Stimulated activated CD4-positive, alpha-beta T cell treated with anti-CD3 and anti-CD28 coated beads, TNF-alpha, amount 100 ng/mL, for 4 hours (primary cell): ENCODE measurements around the gene PIR.

Experiments
- DNase-seq, 3 experiments: peaks; one replicate each; pipeline ENCODE4 v3.0.0-alpha.2; 2020; ENCODE audit warnings: low read depth in 3 of 3

The PIR gene

GRCh38 chrX:15349046-15349445, 144.1 kb downstream of the PIR start:
- no peak for DNase-seq

DNA sequence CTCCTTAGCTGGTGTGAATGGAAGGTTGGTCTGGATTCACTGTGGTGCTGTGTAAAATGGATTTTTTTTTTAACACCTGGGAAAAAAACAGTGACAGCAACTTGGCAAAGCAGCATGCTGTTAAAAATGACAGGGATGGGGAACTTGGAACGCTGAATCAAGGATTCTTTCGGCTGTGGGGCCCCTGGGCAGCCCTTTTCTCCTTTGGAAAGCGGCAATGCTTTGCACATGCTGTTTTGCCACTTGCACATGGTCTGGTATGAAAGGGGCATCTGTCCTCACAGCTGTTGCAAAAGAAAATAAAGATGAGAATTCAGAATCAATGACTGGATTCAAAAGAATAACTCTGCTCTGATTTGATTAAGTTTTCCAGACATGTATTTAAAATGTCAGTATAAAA, 147.2 kb downstream of the PIR start:
- no peak for DNase-seq

DNA sequence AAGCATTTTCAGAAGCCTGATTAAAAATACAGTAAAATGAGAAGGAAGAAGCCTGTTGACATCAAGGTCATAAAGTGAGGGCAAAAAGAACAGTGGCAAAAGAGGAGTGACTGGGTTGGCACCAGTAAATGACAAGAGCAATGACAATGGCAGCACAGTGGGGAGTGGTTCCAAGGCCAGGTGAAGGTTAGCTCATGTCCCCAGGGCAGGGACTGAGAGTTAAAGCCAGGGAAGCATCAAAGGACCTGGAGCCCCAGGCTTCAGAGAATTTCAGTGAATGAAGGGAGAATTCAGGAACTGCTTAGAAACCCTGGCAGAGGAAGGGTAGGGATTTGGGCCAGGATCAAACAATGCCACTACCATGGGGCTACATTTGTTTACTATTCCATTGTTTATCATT, 149.0 kb downstream of the PIR start:
- DNase-seq, result no peak

DNA sequence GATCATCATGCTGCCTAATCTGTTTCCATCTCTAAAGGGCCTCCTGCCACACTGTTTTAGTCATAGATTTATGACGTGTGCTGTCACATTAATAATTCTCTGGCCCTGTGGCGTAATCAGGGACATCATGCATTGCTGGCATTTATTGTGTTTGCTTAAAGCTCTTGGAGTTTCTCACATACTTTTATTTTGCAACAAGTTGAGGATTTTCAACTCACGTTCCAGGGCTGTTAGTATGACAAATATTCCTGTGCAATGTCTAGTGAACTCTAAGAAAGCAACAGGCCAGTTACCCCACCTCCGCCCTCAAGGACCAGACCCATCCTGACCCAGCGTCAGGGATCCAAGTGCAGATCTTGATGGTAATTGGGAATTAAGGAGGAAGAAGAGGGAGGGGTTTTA, 150.1 kb downstream of the PIR start:
- no peak for DNase-seq

- no peak for DNase-seq
Measured at GRCh38 chrX:15340867-15341266, 152.3 kb downstream of the PIR start.

- DNase-seq, result no peak
Measured at GRCh38 chrX:15336023-15336413, 157.1 kb downstream of the PIR start.

DNA sequence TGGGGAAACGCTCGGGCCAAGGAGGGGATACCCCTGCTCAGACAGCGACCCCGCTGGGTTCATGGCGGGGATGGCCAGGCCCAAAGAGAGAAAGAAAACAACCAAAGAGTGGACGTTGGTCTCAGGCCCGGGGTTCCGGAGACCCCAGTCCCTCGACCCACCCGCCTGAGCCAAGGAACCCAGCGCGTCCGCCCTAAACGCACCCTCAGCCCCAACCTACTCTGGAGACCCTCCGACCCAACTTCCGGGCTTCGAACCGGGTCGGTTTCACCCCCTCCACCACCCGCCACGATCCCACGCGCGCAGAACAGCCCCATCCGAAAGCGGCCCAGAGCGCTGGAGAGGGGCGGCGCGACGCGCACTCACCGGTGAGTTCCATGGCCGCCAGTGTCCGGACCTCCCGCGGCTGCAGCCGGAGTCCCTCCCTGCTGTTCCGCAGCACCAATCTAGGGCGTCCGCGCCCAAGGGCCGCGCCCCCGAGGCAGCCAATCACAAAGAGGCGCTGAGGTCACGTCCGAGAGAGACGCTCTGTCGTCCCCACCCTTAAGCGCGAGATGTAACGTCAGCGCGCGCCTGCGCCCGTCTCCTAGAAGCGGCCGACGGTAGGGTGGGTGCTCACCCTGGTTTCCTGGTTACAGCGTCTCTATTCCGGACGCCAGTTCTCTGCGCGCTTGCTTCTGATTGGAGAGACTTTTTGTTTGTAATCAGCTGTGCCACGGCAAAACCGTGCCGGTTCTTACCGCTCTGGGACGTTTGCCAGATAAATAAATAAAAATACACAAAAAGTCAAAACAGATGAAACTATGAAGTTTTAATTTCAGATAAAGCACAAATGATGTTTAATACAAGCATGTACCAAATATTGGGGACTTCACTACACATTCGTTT, 157.8 kb downstream of the PIR start, which contains the start of gene PIGA:
PIGA (minus strand) TSS at position 389 of the 888 bp plus-strand sequence. CDS start 3,593 bp downstream, outside the sequence.
- peak; percentile 64 to 82 (median 77) for DNase-seq
